A204.1 (cell line): ENCODE measurements around the gene PRRT1B.
"Not testable (repeated sequence)": the region's sequence is repeated elsewhere in the genome, so short reads cannot be mapped to it uniquely, and the experiment has no call there.

ENCODE experiments used
- FAIRE-seq: peaks from 2 replicates; lab custom pipeline; 2012; peaks lifted over from hg19 to GRCh38; lab: Jason Lieb, UNC

The PRRT1B gene

DNA sequence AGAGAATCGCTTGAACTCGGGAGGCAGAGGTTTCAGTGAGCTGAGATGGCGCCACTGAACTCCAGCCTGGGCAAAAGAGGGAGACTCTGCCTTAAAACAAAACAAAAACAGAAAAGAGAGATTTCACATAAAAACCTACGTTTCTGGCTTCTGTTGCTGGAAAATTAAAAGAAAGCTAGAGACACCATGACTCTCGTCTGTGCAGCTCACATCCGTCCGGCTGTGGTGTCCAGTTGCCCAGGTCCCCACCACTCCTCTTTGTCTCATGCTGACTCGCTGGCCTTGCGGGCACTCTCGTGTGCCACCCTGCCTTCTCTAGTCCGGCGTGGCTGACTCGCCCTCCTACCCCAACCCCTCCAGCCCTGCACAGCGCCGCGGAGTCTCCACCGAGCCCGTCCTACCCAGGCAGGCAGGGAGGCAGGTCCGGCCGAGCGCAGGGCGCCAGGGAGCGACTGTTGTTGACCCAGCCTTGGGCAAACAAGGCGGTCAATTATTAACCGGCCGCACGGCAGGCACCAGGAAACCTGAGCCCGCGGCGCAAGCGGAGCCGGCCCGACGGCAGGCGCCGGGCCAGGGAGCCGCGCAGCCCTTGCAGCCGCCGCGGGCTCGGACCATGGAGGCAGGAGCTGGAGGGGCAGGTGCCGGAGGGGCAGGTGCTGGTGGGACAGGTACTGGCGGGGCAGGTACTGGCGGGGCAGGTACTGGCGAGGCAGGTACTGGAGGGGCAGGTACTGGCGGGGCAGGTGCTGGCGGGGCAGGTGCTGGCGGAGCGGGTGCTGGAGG, at the start of gene PRRT1B:
Gene PRRT1B, plus strand, starts transcription at position 521 of the 783 bp plus-strand sequence. Its CDS starts 93 bp downstream, at position 614.
- FAIRE-seq: no peak

- FAIRE-seq: no peak
These were observed 49.5 kb upstream of the PRRT1B start for GRCh38 chr9:131495785-131496184.

DNA sequence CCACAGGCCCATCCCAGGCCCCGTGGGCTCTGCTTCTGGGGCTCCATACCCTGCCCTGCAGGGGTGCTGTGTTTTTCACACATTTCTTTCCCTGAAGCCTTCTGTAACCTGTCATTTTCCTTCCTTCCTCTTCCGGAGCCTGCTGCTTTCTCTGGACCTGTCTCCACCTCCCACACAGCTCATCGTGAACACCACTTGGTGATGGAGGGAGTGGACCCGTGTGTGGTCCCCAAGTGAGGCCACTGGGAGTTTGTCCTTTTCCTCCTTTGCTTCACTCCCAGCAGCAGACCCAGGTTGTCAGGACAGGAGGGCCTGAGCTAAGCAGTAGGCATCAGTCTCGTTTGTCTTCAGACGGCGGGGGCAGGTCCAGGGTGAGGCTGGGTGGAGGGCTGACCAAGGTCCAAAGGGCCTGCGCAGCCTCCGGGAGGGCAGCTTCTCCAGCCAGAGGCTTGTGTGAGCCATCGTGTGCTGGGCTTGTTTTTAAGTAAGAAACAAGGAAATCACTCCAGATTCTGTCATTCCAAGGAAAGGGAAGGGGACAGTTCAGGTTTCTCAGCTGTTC, 48.4 kb upstream of the PRRT1B start:
- FAIRE-seq: no peak

DNA sequence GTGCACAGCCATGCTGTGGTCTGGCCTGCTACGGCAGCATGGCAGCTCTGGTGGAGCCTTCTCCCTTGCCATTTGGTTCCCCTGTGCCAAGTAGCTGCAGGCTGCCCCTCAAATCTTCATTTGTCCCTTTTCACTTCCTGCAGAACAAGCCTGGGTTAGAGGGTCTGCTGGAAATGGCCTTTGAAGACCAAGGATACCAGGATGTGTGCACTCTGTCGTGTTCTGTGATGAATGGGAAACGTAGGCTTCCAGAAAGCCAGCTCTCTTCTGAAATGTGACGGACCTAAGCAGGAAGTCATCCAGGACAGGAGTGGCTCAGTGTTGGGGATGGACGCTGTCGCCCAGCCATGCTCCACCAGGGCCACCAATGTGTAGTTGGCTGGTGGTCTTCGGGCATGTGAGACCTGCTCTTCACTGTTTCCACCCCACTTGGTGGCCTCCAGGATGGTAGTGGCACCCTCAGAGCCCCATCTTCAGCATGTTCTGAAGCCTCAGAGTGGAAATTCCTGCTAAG, 46.0 kb upstream of the PRRT1B start:
- FAIRE-seq: no peak

DNA sequence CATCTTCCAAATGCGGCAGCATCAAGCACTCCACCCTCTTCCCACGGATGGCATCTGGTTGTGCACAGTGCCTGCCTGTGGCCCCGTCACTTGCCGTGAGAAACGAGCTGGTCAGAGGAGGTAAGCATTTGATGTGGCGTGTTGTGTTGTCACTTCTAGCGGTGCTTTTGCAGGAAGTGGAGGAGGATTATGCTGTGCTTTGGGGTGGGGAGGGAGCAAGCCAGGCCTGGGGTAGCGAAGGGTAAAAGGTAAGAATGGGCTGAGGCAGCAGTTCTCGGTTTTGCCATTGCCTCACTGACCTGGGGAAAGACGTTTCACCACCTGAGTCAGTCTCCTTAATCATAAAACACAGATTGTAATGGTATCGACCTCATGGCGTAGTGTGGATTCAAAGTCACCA, 44.9 kb upstream of the PRRT1B start:
- no peak for FAIRE-seq

DNA sequence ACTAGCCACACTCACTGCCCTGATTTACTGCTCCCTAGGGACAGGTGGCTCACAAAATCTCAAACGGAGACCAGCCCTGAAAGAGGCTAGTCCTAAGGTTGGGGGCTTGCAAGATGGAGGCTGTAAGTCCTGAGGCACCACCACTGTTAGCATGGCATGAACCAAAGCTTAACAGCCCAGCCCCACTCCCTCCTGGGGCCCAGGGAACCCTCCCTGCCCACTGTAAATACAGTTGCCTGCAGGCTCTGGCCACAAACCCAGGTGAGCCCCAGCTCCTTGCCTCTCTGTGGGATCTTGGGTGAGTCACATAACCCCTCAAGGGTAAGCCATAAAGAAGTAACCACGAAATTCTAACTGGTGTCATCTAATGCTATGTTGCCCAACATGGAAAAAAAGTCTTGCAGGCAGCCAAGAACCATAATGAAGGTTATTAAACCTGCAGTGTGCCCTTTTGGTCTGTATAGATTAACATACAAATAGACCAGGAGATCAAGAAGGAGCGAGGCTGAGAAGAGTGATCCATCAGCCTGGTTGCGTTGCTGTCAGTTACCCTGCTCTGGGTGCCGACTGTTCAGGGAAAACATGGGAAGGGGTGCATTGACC, 44.3 kb upstream of the PRRT1B start:
- no peak for FAIRE-seq

GRCh38 chr9:131502781-131503625, 42.3 kb upstream of the PRRT1B start, which contains the start of gene POMT1:
Gene POMT1, plus strand, starts transcription at chr9:131502918. Its CDS starts 1,301 bp downstream, at chr9:131504219.
- FAIRE-seq: no peak

GRCh38 chr9:131503626-131504465, 41.5 kb upstream of the PRRT1B start:
- FAIRE-seq: no peak

DNA sequence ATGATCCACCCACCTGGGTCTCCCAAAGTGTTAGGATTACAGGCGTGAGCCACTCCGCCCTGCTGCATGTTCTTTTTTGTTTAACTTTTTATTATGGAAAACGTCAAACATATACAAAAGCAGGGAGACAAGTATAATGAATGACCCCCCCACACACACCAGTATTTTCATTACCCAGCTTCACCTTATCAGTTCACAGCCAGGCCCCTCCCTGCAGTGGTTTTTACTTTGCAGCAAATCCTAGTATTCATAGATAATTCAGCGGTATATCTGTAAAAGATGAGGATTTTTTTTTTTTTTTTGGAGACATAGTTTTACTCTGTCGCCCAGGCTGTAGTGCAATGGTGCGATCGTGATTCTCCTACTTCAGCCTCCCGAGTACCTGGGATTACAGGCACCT, 40.3 kb upstream of the PRRT1B start:
- FAIRE-seq: no peak

GRCh38 chr9:131511416-131511815, 33.9 kb upstream of the PRRT1B start:
- FAIRE-seq: no peak

DNA sequence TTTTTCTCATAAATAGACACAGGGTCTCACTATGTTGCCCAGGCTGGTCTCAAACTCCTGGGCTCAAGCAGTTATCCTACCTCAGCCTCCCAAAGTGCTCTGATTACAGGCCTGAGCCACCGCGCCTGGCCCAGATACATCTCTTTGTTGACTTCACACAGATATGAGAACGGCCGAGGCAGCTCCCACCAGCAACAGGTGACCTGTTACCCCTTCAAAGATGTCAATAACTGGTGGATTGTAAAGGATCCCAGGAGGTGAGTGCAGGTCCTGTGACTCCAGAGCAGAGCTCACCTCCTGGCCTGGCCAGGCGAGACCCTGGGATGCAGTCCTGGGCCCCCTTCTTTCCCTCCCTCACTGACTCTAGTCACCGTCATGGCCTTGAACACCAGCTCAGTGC, 33.4 kb upstream of the PRRT1B start:
- FAIRE-seq: no peak

- FAIRE-seq: no peak
These were observed 32.1 kb upstream of the PRRT1B start for GRCh38 chr9:131513177-131513576.

- not testable (repeated sequence) for FAIRE-seq
These were observed 29.7 kb upstream of the PRRT1B start for GRCh38 chr9:131515559-131516031.

- FAIRE-seq: no peak
These were observed 29.2 kb upstream of the PRRT1B start for GRCh38 chr9:131516100-131516499.

GRCh38 chr9:131516930-131517329, 28.4 kb upstream of the PRRT1B start:
- no peak for FAIRE-seq

DNA sequence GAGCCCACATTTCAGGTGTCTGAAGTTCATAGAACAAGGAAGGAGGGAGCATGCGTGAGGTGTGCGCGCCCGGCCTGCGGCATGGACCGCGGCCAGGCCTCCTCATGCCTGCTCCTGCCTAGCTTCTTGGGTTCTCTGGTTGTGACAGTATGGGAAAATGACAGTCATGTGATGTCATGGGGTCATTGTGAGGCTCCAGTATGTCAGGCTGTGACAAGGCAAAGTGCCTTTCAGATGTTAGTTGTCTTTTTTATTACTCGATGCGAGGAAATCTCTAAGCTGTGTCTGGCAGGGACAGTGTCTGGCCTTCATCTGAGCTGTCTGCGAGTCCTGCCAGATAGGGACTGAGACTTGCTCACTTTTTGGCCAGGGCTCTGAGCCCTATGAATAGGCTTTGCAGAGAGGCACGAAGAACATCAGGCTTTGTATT, 27.5 kb upstream of the PRRT1B start:
- no peak for FAIRE-seq

DNA sequence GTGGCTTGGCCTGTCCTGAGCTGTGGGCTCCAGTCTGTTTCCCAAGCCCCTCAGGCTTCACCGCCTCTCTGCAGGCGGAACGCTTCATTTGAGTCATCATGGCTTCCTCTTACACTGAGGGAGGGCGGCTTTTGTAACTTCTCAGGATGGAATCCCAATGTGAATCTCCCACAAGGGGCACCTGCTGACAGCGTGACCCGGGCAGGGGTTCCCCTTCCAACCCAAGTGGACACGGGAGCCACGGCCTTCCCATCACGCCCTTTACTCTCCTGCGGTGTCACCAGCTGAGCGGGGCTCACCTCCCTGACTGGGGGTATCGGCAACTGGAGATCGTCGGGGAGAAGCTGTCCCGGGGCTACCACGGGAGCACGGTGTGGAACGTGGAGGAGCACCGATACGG, 26.8 kb upstream of the PRRT1B start:
- FAIRE-seq: no peak

GRCh38 chr9:131520503-131520902, 24.8 kb upstream of the PRRT1B start:
- FAIRE-seq: no peak

DNA sequence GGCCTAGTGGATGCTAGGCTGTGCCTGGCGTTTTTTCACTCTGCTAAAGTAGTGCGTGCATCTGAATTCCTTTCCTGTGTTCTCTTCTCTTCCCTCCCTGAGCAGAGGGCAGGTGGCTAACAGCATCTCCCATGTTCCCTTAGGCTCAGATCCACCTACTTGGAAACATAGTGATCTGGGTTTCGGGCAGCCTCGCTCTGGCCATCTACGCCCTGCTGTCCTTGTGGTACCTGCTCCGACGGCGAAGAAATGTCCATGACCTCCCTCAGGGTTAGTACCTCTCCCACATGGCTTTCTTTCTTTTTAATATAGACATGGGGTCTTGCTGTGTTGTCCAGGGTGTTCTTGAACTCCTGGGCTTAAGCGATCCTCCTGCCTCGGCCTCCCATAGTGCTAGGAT, 24.1 kb upstream of the PRRT1B start:
- no peak for FAIRE-seq

DNA sequence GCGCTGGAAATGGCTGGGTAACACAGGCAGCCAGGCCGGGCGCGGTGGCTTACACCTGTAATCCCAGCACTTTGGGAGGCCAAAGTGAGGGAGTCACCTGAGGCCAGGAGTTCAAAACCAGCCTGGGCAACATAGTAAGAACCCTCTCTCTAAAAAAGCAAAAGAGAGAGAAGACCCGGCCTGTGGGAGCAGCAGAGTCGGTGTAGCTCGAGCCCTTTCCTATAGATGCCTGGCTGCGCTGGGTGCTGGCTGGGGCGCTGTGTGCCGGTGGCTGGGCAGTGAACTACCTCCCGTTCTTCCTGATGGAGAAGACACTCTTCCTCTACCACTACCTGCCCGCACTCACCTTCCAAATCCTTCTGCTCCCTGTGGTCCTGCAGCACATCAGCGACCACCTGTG, 23.5 kb upstream of the PRRT1B start:
- no peak for FAIRE-seq
